Mesodermal cell (in vitro differentiated cells): ENCODE results near the gene AGPS.
"Not testable (repeated sequence)": the region's sequence is repeated elsewhere in the genome, so short reads cannot be mapped to it uniquely, and the experiment has no call there.

Experiments
- H3K27ac ChIP-seq: 2 replicates; pipeline ENCODE4 v1.7.0; 2013; ENCODE audit warnings: mild to moderate bottlenecking, low read depth, low read length, moderate library complexity; ENCODE audit not compliant: severe bottlenecking
- H3K36me3 ChIP-seq: 2 replicates; pipeline ENCODE4 v1.7.1; 2013; ENCODE audit warnings: mild to moderate bottlenecking, low read length, moderate library complexity; ENCODE audit not compliant: control insufficient read depth, insufficient read depth
- H3K4me1 ChIP-seq: one replicate; pipeline ENCODE4 v1.7.1; 2013; ENCODE audit warnings: mild to moderate bottlenecking, low read length; ENCODE audit not compliant: insufficient read depth, control insufficient read depth, poor library complexity, severe bottlenecking
- H3K4me3 ChIP-seq: 2 replicates; pipeline ENCODE4 v1.7.0; 2013; ENCODE audit warnings: low read length, control low read depth, mild to moderate bottlenecking; ENCODE audit not compliant: insufficient read depth, poor library complexity, severe bottlenecking; ENCODE audit errors: extremely low read depth
- H3K9me3 ChIP-seq: 2 replicates; pipeline ENCODE4 v1.7.1; 2013; ENCODE audit warnings: mild to moderate bottlenecking, low read length, moderate library complexity; ENCODE audit not compliant: control insufficient read depth
- WGBS, 2 experiments: methylation state at CpG; one replicate each; pipeline ENCODE4 v1.1.5; 2013; ENCODE audit warnings: missing lambda C conversion rate in 2 of 2; ENCODE audit not compliant: insufficient coverage in 2 of 2; 5-methylcytosine and 5-hydroxymethylcytosine counted together

AGPS gene

DNA sequence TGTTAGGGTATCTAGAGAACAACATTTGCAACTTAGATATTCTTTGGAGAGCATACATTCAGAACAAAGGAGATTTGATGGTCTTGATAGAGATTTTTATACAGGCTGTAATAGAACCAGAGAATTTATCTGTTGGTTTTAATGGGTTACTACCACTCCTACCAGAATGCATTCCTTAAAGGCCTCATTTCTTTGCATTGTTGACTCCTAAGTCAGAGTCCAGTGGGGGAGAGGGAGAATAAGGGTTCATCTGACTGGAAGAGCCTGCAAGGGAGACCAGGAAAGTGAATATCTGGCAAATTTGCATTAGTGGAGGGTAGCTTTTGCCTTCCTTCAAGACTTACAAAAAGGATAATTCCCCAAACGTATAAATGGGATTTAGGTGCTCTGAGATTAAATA lies 29.7 kb downstream of the AGPS start:
- H3K9me3 ChIP-seq: no peaks in the 10 kb centered on the region
- H3K36me3 ChIP-seq: peaks cover 17% of the 10 kb centered on the region
- H3K4me3 ChIP-seq: no peak overlapping the region
- H3K27ac ChIP-seq: no peak overlapping the region
- no CpG with 5 or more reads among the region's 1 CpG for WGBS, 2 experiments
- H3K4me1 ChIP-seq: peaks cover 6% of the 10 kb centered on the region

DNA sequence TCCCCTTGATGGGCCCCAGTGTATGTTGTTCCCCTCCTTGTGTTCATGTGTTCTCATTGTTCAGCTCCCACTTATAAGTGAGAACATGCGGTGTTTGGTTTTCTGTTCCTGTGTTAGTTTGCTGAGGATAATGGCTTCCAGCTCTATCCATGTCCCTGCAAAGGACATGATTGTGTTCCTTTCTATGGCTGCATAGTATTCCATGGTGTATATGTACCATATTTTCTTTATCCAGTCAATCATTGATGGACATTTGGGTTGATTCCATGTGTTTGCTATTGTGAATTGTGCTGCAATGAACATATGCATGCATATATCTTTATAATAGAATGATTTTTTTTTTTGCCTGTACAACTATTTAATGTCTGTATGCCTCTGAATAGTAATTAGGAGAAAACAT lies 31.5 kb downstream of the AGPS start:
- H3K4me1 ChIP-seq, H3K4me3 ChIP-seq, H3K27ac ChIP-seq, H3K9me3 ChIP-seq: not testable (repeated sequence)
- WGBS, 2 experiments: no CpG with 5 or more reads among the region's 1 CpG
- H3K36me3 ChIP-seq: peaks cover 21% of the 10 kb centered on the region

- 86 to 100% methylated on average over 4 to 5 of the region's 5 CpGs for WGBS, 2 experiments
- H3K36me3 ChIP-seq: peaks cover 26% of the 10 kb centered on the region
- not testable (repeated sequence) for H3K27ac ChIP-seq, H3K9me3 ChIP-seq, H3K4me3 ChIP-seq, H3K4me1 ChIP-seq
Measured at GRCh38 chr2:177424620-177425019, 32.0 kb downstream of the AGPS start.

- Histone ChIP-seq H3K4me1 (peaks cover 6% of the 10 kb centered on the region), H3K27ac (no peak overlapping the region), H3K9me3 (peaks cover 24% of the 10 kb centered on the region), H3K4me3 (no peak overlapping the region), H3K36me3 (peaks cover 45% of the 10 kb centered on the region)
Measured at GRCh38 chr2:177427316-177427715, 34.7 kb downstream of the AGPS start.

DNA sequence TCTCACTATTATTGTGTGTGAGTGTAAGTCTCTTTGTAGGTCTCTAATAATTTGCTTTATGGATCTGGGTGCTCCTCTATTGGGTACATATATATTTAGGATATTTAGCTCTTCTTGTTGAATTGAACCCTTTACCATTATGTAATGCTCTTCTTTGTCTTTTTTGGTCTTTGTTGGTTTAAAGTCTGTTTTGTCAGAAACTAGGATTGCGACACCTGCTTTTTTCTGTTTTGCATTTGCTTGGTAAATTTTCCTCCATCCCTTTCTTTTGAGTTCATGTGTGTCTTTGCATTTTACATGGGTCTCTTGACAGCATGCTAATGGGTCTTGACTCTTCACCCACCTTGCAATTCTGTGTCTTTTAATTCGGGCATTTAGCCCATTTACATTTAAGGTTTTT lies 35.4 kb downstream of the AGPS start:
- not testable (repeated sequence) for H3K27ac ChIP-seq, H3K4me1 ChIP-seq, H3K4me3 ChIP-seq
- peaks cover 30% of the 10 kb centered on the region for H3K9me3 ChIP-seq
- WGBS, 2 experiments: no CpG with 5 or more reads among the region's 2 CpGs
- peaks cover 48% of the 10 kb centered on the region for H3K36me3 ChIP-seq

DNA sequence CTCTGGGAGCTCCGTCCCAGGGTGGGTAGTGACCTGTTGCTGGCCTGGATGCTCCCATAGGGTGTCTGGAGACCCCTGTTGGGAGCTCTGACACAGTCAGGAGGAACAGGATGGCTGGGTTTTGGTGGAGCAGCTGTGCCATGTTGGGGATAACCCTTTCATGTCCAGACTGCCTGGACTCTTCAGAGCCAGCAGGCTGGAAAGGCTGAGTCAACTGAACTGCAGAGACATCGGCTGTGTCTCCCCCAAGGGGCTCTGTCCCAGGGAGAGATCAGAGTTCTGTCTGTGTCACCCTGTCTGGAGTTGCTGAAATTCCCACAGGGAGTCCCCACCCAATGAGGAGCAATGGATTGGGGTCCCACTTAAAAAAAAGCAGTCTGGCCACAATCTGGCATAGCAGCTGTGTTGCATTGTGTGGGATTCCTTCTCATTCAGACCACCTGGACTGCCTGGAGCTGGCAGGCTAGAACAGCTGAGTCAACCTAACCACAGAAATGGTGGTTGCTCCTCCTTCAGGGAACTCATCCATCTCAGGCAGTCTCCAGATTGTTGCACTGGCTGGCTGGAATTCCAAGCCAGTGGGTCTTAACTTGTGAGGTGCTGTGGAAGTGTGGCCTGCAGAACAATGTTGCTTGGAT lies 37.2 kb downstream of the AGPS start:
- Histone ChIP-seq H3K9me3 (peaks cover 37% of the 10 kb centered on the region), H3K4me1 (peaks cover 6% of the 10 kb centered on the region), H3K36me3 (peaks cover 45% of the 10 kb centered on the region), H3K27ac (no peak overlapping the region), H3K4me3 (no peak overlapping the region)
- WGBS, 2 experiments: 88% methylated on average over 2 of the region's 2 CpGs; no CpG with 5 or more reads in 1 of the 2 experiments

DNA sequence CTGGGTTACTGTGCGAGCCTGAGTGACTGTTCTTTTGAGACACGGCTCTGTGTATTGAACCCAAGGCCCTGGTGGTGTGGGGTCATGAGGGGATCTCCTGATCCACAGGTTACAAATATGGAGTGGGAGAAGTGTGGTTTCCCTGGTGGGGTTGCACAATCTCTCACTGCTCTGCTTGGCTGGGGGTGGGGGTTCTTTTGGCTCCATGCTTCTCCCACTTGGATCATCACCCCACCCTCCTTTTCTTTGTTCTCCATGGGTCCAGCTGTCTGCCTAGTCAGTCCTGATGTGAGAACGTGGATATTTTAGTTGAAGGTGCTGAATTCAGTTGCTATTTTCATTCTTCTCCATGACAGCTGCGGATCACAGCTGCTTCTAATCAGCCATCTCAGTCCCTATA lies 37.8 kb downstream of the AGPS start:
- peaks cover 45% of the 10 kb centered on the region for H3K36me3 ChIP-seq
- H3K27ac ChIP-seq: no peak overlapping the region
- H3K4me3 ChIP-seq: no peak overlapping the region
- H3K4me1 ChIP-seq: peaks cover 6% of the 10 kb centered on the region
- H3K9me3 ChIP-seq: peaks cover 37% of the 10 kb centered on the region
- 60 to 80% methylated on average over 1 to 3 of the region's 4 CpGs for WGBS, 2 experiments

DNA sequence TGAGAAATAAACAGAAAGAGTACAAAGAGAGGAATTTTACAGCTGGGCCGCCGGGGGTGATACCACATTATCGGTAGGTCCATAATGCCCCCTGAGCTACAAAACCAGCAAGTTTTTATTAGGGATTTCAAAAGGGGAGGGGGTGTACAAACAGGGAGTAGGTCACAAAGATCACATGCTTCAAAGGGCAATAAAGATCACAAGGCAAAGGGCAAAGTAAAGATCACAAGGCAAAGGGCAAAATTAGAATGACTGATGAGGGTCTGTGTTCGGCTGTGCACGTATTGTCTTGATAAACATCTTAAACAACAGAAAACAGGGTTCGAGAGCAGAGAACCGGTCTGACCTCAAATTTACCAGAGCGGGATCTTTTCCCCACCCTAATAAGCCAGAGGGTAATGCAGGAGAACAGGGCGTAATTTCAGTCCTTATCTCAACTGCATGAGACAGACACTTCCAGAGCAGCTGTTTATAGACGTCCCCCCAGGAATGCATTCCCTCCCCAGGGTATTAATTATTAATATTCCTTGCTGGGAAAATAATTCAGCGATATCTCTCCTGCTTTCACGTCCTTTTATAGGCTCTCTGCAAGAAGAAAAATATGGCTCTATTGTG lies 38.6 kb downstream of the AGPS start:
- Histone ChIP-seq H3K36me3 (peaks cover 45% of the 10 kb centered on the region), H3K9me3 (peaks cover 37% of the 10 kb centered on the region)

DNA sequence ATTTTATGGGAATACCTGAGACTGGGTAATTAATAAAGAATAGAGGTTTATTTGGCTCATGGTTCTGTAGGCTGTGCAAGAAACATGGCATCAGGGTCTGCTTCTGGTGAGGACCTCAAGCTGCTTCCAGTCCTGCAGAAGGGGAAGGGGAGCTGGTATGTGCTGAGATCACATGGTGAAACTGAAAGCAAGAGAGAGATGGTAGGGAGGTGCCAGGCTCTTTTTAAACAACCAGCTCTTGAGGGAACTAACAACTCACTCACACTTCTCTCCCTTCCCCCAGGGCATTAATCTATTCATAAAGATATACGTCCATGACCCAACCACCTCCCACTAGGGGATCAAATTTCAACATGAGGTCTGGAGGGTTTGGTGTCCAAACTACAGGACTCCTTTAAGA lies 40.1 kb downstream of the AGPS start:
- no peak overlapping the region for H3K4me3 ChIP-seq
- H3K27ac ChIP-seq: no peak overlapping the region
- peaks cover 6% of the 10 kb centered on the region for H3K4me1 ChIP-seq
- H3K9me3 ChIP-seq: peaks cover 37% of the 10 kb centered on the region
- WGBS, 2 experiments: no CpG with 5 or more reads among the region's 1 CpG
- H3K36me3 ChIP-seq: peaks cover 45% of the 10 kb centered on the region

More for the DNA sequence above, 38.6 kb downstream of the AGPS start:
- not testable (repeated sequence) for H3K27ac ChIP-seq, H3K4me1 ChIP-seq, H3K4me3 ChIP-seq
- 97 to 100% methylated on average over 5 to 9 of the region's 12 CpGs for WGBS, 2 experiments

- H3K4me1 ChIP-seq: peaks cover 6% of the 10 kb centered on the region
- H3K9me3 ChIP-seq: peaks cover 37% of the 10 kb centered on the region
- H3K36me3 ChIP-seq: peaks cover 49% of the 10 kb centered on the region
- no CpG with 5 or more reads among the region's 1 CpG for WGBS, 2 experiments
- no peak overlapping the region for H3K4me3 ChIP-seq
- no peak overlapping the region for H3K27ac ChIP-seq
Measured at GRCh38 chr2:177433402-177433801, 40.8 kb downstream of the AGPS start.

- Histone ChIP-seq H3K9me3 (peaks cover 32% of the 10 kb centered on the region), H3K36me3 (peaks cover 41% of the 10 kb centered on the region), H3K4me3 (no peak overlapping the region), H3K4me1 (peaks cover 4% of the 10 kb centered on the region), H3K27ac (no peak overlapping the region)
- no CpG with 5 or more reads among the region's 1 CpG for WGBS, 2 experiments
Measured at GRCh38 chr2:177434475-177434874, 41.9 kb downstream of the AGPS start.
